A549 (cell line): Measurements from ENCODE around the gene FAM47C.

Experiments used
- CBX8 ChIP-seq: fragments of 200-600 bp; sonication (generic); IDR thresholded peaks from 2 replicates; pipeline ENCODE4 v1.6.1; 2016
- CEBPB ChIP-seq, 2 experiments: fragments of >200 bp in 1 of 2; sonication (Bioruptor Twin) in 1 of 2; formaldehyde crosslinking in 1 of 2; IDR thresholded peaks; 2 replicates each; pipeline ENCODE4 v1.6.1; 2012 to 2016
- CTCF ChIP-seq: fragments of >200 bp; sonication (Bioruptor Twin); formaldehyde crosslinking; IDR thresholded peaks from 3 replicates; pipeline ENCODE4 v1.5.1; 2016
- HDAC2 ChIP-seq: fragments of 200-600 bp; sonication (generic); IDR thresholded peaks from 2 replicates; pipeline ENCODE4 v1.6.1; 2016
- RCOR1 ChIP-seq: fragments of 150-350 bp; IDR thresholded peaks from 2 replicates; pipeline ENCODE4 v1.6.1; 2014; ENCODE audit warnings: antibody characterized with exemption, low read length, low read depth

GRCh38 chrX:36974911-36975310 is 33.3 kb upstream of the FAM47C start:
- TF ChIP-seq CTCF = no peak
- TF ChIP-seq RCOR1 = no peak
- no peak for TF ChIP-seq CBX8
- TF ChIP-seq CEBPB (IDR thresholded peaks at IDR 0.05) = no peak
- TF ChIP-seq HDAC2 = no peak
